Lower leg skin (tissue), 3 donors: ENCODE results near the gene FPR3.

Experiments used
- CTCF ChIP-seq, 3 donors: fragments of 450-650 bp; IDR thresholded peaks; one replicate each; pipeline ENCODE4 v1.5.1; 2016; ENCODE audit warnings: antibody characterized with exemption in 3 of 3, mild to moderate bottlenecking in 3 of 3, moderate library complexity in 2 of 3
- POLR2A ChIP-seq, 2 donors: fragments of 450-650 bp; IDR thresholded peaks; one replicate each; pipeline ENCODE4 v1.6.1; 2016 to 2017; ENCODE audit warnings: antibody characterized with exemption in 2 of 2, mild to moderate bottlenecking in 1 of 2, moderate library complexity in 1 of 2

- TF ChIP-seq POLR2A (IDR thresholded peaks at IDR 0.05), result no peak
- no peak for TF ChIP-seq CTCF (IDR thresholded peaks at IDR 0.05)
These were observed 1.3 kb downstream of the FPR3 start for GRCh38 chr19:51796195-51796679.
